ENCODE measurements around the gene L1CAM. TPM values are rescaled to one million over a fixed set of nuclear protein-coding genes. Genes with fewer than 3 reads are reported as not detected.
A peak's percentile ranks its signal among the peaks of the same experiment; 100 is the strongest.

The L1CAM gene
- total and polyA plus RNA-seq, 9 of the 15 experiments (the other 6 are each of a cell fraction or from before 2014, with no cell fraction given): 0.09 to 0.86 (median 0.26) TPM; not detected in 3

DNA sequence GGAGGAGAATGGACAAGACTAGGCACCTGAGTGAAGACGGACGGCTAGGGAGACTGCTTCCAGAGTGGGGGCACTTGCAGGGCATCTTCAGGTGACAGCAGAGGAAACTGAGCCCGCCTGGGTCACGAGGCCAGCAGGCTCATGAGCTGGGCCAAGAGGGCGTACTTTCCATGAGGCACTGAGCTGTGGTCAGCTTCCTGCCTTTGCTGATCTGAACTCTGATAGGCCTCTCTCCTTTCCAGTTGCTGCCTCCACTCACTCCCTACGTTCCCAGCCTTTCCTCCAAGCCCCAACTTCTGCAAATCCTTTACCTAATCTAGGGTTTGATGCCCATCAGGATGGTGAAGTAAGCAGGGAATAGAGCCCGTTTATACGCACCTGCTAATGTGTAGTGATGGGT, 1.4 kb upstream of the L1CAM start:
- BruUV-seq (replicated peaks): no TSS peak
- no peaks in the 10 kb centered on the region for H3K9me1 ChIP-seq (ENCODE audit: control insufficient read depth, insufficient read depth, low read length)
- POLR2A ChIA-PET: interaction anchor here (0.7 kb wide), 2 partner anchors 203 to 214 kb away, joined by 3 to 4 read pairs; partner anchors contain the start of gene PNCK
- H2AFZ ChIP-seq (ENCODE audit: low read depth, low read length): no peak overlapping the region
- H3K9ac ChIP-seq (ENCODE audit: insufficient read depth in 1 of 2, low read depth in 2 of 2, low read length in 2 of 2): peak overlapping the region in 1 of 2 experiments; percentile 31; a peak in 2 of 4 replicates
- no peaks in the 10 kb centered on the region for H3K9me3 ChIP-seq (replicated peaks; ENCODE audit: control insufficient read depth, insufficient read depth, low read depth, low read length)
- H3K4me1 ChIP-seq (replicated peaks in 1 of 2; ENCODE audit: control insufficient read depth in 2 of 2, insufficient read depth in 2 of 2, low read length in 2 of 2): peaks cover 10 to 47% of the 10 kb centered on the region in 2 experiments
- H3K4me2 ChIP-seq (ENCODE audit: insufficient read depth, low read length): no peak overlapping the region
- no peak overlapping the region for H3K4me3 ChIP-seq
- peaks cover 0 to 23% of the 10 kb centered on the region in 2 experiments; a peak in 2 of 5 replicates for H3K27me3 ChIP-seq (ENCODE audit: control insufficient read depth in 2 of 2, insufficient read depth in 2 of 2, low read length in 2 of 2)
- ATAC-seq (peak; percentile 35; the same call in 2 of the 3 replicates), DNase-seq (ENCODE audit: extremely low read depth in 1 of 4, low spot score in 3 of 4) (no peak), FAIRE-seq (peak; percentile 57)
- H3K36me3 ChIP-seq (ENCODE audit: control insufficient read depth, insufficient read depth, low read length): no peaks in the 10 kb centered on the region
- WGBS (ENCODE audit: insufficient coverage, low coverage, missing lambda C conversion rate): 5% methylated on average over 8 of the region's 8 CpGs
- H4K20me1 ChIP-seq (replicated peaks; ENCODE audit: control insufficient read depth, insufficient read depth, low read length): peaks cover 6% of the 10 kb centered on the region; the same call in 1 of the 2 replicates
- intact Hi-C loops (cut with micrococcal nuclease): no loop called here
- CTCF ChIA-PET (ENCODE audit: low intra/inter-chr PET ratio): no interaction called here
- in situ Hi-C loops (cut with MboI): no loop called here
- no peaks in the 10 kb centered on the region for H3K79me2 ChIP-seq (ENCODE audit: control insufficient read depth, insufficient read depth, low read length)
- no peak overlapping the region for H3K27ac ChIP-seq (ENCODE audit: extremely low read depth, low read depth, low read length)
- TF ChIP-seq RAD51 (IDR thresholded peaks at IDR 0.05; ENCODE audit: borderline replicate concordance, low read depth) (0 out of 2 replicates have a peak, but pooled peaks have one; percentile 27), GATA2 (CRISPR knock-in tag; IDR thresholded peaks at IDR 0.05) (peak; percentile 67), NFYB (IDR thresholded peaks at IDR 0.05; ENCODE audit: extremely low read depth, insufficient read length) (no peak), DIDO1 (tag; IDR thresholded peaks at IDR 0.05; ENCODE audit: low read depth) (no peak), ZNF239 (CRISPR knock-in tag; IDR thresholded peaks at IDR 0.05) (0 out of 2 replicates have a peak, but pooled peaks have one; percentile 23), NR2C2 (CRISPR knock-in tag; IDR thresholded peaks at IDR 0.05) (no peak), NR2C2 (tag; IDR thresholded peaks at IDR 0.05) (peak; percentile 35; the same call in 1 of the 2 replicates), HDAC8 (tag; IDR thresholded peaks at IDR 0.05) (no peak)
- TF ChIP-seq, protein P1, sequence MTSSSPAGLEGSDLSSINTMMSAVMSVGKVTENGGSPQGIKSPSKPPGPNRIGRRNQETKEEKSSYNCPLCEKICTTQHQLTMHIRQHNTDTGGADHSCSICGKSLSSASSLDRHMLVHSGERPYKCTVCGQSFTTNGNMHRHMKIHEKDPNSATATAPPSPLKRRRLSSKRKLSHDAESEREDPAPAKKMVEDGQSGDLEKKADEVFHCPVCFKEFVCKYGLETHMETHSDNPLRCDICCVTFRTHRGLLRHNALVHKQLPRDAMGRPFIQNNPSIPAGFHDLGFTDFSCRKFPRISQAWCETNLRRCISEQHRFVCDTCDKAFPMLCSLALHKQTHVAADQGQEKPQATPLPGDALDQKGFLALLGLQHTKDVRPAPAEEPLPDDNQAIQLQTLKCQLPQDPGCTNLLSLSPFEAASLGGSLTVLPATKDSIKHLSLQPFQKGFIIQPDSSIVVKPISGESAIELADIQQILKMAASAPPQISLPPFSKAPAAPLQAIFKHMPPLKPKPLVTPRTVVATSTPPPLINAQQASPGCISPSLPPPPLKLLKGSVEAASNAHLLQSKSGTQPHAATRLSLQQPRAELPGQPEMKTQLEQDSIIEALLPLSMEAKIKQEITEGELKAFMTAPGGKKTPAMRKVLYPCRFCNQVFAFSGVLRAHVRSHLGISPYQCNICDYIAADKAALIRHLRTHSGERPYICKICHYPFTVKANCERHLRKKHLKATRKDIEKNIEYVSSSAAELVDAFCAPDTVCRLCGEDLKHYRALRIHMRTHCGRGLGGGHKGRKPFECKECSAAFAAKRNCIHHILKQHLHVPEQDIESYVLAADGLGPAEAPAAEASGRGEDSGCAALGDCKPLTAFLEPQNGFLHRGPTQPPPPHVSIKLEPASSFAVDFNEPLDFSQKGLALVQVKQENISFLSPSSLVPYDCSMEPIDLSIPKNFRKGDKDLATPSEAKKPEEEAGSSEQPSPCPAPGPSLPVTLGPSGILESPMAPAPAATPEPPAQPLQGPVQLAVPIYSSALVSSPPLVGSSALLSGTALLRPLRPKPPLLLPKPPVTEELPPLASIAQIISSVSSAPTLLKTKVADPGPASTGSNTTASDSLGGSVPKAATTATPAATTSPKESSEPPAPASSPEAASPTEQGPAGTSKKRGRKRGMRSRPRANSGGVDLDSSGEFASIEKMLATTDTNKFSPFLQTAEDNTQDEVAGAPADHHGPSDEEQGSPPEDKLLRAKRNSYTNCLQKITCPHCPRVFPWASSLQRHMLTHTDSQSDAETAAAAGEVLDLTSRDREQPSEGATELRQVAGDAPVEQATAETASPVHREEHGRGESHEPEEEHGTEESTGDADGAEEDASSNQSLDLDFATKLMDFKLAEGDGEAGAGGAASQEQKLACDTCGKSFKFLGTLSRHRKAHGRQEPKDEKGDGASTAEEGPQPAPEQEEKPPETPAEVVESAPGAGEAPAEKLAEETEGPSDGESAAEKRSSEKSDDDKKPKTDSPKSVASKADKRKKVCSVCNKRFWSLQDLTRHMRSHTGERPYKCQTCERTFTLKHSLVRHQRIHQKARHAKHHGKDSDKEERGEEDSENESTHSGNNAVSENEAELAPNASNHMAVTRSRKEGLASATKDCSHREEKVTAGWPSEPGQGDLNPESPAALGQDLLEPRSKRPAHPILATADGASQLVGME (CRISPR knock-in tag; IDR thresholded peaks at IDR 0.05): 0 out of 2 replicates have a peak, but pooled peaks have one; percentile 14
- TF ChIP-seq, protein P2, sequence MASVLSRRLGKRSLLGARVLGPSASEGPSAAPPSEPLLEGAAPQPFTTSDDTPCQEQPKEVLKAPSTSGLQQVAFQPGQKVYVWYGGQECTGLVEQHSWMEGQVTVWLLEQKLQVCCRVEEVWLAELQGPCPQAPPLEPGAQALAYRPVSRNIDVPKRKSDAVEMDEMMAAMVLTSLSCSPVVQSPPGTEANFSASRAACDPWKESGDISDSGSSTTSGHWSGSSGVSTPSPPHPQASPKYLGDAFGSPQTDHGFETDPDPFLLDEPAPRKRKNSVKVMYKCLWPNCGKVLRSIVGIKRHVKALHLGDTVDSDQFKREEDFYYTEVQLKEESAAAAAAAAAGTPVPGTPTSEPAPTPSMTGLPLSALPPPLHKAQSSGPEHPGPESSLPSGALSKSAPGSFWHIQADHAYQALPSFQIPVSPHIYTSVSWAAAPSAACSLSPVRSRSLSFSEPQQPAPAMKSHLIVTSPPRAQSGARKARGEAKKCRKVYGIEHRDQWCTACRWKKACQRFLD (CRISPR knock-in tag; IDR thresholded peaks at IDR 0.05): no peak
- TF ChIP-seq, protein P3, sequence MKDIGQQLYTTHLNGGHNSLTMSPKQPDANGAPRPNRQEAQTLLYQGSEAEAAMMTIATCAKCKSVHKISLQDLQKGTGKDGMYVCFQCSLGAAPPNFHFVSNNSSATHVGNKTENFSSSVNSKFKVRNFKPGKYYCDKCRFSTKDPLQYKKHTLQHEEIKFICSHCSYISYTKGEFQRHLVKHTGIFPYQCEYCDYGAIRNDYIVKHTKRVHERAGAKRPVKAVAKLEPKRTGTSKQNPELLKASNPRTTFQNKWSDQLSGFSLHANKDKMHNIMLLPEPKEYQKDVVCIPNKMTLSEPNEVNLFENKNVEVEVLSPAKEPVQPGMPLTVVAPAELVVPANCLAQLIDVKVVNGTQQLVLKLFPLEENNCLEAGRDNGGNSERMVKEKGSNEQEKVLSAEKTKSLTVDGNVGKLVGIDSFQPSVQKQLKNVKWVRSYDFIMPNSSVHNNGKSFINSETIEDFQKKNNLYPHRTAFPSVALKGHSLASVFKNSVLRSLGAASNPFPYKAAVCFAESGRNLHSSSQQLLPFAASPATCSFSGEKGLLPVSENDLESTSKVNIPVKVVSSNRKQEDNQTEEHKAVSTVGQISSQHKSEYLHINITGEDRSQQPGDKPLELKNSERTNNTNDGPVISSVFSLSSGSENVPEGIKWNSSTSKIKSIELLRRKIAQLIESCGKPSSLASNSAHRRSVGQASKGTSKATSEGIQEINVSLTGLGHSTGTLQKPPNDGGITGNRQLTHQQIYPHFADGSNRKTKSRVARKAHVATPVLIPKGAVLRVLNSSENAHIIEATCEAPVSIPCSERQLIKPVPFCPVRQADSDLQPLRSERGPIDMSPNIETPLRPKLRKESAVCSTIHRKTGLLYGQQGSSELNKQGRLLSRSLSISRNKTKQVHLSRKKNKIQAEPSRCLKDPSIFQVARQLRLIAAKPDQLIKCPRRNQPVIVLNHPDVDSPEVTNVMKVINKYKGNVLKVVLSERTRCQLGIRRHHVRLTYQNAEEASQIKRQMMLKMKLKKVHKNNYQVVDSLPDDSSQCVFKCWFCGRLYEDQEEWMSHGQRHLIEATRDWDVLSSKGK (CRISPR knock-in tag; IDR thresholded peaks at IDR 0.05): no peak

Measured in K562 (cell line).